Gastroesophageal sphincter (tissue), 3 donors: ENCODE results near the gene FRRS1L.

Source experiments
- CTCF ChIP-seq, 4 experiments: fragments of 200-600 bp in 2 of 4; fragments of 450-650 bp in 2 of 4; sonication (generic) in 1 of 4; IDR thresholded peaks; one replicate each; pipeline ENCODE4 v1.5.1; 2017 to 2019; ENCODE audit warnings: antibody characterized with exemption in 4 of 4, mild to moderate bottlenecking in 2 of 4, moderate library complexity in 2 of 4
- POLR2AphosphoS5 ChIP-seq: sonication (generic); formaldehyde crosslinking; IDR thresholded peaks from one replicate; pipeline ENCODE4 v1.6.1; 2017; ENCODE audit warnings: antibody characterized with exemption

- TF ChIP-seq CTCF (IDR thresholded peaks at IDR 0.05): no peak
- no peak for TF ChIP-seq POLR2AphosphoS5
Measured at GRCh38 chr9:109129470-109130197, 37.4 kb downstream of the FRRS1L start.
